ENCODE results near the gene MESP2. TPM values are rescaled to one million over a fixed set of nuclear protein-coding genes. Genes with fewer than 3 reads are reported as not detected.
"Not testable (repeated sequence)": the region's sequence is repeated elsewhere in the genome, so short reads cannot be mapped to it uniquely, and the experiment has no call there.

Gene MESP2
- total RNA-seq, 4 donors from 2014 or later, result 0.45 to 1.1 TPM; not detected in 2

DNA sequence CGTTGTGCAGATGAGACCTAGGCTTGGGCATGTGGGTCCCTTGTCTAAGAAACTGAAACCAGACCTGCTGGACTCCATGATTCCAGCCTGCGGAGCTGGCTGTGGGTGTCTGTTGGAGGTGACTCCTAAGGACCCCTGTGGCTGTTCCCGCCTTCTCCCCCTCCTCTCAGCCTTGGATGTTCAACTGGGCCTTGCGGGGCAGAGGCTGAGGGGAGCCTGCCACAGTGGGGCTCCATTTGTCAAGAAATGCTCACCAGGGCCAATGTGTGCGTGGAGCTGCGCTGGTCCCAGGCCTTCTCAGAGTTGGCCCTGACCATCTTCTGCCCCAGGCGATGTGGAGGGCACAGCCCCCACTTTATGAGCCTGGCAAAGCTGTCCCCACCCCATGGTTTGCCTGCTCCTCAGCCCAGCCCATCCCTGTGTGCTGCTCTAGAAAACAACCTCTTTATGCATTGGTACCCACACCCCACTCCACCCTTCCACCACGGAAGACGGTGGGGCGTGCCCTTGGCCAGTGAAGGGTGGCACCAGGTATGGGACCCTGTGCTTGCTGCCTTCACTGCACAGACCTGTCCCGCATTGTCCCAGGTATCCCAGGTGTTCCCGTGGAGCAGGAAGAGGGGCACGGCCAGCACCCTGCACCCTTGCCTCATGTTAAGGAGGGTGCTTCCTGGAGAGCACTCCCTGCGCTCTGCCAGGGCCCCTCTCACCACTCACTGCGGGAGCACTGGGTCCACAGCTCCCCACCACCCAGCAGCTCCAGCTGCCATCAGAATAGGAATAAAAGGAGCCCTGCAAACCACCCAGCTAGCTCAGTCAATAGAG, 7.9 kb downstream of the MESP2 start:
- WGBS, 2 donors, result 76 to 83% methylated on average over 12 to 15 of the region's 15 CpGs
- intact Hi-C loops (cut with DNase I; ENCODE audit: low total_unique reads), result no loop called here
- H3K4me3 ChIP-seq (ENCODE audit: low read depth, poor library complexity, severe bottlenecking), result no peak overlapping the region
- no peak for DNase-seq (ENCODE audit: low spot score in 2 of 2)
- TF ChIP-seq POLR2A (IDR thresholded peaks at IDR 0.05), result no peak
- TF ChIP-seq, protein P1, sequence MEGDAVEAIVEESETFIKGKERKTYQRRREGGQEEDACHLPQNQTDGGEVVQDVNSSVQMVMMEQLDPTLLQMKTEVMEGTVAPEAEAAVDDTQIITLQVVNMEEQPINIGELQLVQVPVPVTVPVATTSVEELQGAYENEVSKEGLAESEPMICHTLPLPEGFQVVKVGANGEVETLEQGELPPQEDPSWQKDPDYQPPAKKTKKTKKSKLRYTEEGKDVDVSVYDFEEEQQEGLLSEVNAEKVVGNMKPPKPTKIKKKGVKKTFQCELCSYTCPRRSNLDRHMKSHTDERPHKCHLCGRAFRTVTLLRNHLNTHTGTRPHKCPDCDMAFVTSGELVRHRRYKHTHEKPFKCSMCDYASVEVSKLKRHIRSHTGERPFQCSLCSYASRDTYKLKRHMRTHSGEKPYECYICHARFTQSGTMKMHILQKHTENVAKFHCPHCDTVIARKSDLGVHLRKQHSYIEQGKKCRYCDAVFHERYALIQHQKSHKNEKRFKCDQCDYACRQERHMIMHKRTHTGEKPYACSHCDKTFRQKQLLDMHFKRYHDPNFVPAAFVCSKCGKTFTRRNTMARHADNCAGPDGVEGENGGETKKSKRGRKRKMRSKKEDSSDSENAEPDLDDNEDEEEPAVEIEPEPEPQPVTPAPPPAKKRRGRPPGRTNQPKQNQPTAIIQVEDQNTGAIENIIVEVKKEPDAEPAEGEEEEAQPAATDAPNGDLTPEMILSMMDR (IDR thresholded peaks at IDR 0.05), result no peak

DNA sequence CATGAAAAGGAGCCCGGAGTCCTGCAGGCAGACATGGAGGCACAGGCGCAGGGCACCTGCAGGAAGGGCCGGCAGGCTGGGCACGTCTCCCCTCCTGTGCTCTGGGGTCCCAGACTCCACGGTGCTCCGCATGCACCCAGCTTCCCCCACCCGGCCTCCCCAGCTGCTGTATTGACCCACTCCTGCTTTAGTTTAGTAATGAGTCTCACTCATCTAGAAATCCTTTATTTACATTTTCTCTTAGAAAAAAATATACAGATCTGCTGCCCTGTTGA, 8.5 kb downstream of the MESP2 start:
- no peak for TF ChIP-seq POLR2A (IDR thresholded peaks at IDR 0.05)
- TF ChIP-seq, protein P1 (IDR thresholded peaks at IDR 0.05), result no peak
- intact Hi-C loops (cut with DNase I; ENCODE audit: low total_unique reads), result no loop called here
- no peak for DNase-seq (ENCODE audit: low spot score in 2 of 2)
- WGBS, 2 donors, result 92 to 95% methylated on average over 7 of the region's 7 CpGs
- H3K4me3 ChIP-seq (ENCODE audit: low read depth, poor library complexity, severe bottlenecking), result no peak overlapping the region

DNA sequence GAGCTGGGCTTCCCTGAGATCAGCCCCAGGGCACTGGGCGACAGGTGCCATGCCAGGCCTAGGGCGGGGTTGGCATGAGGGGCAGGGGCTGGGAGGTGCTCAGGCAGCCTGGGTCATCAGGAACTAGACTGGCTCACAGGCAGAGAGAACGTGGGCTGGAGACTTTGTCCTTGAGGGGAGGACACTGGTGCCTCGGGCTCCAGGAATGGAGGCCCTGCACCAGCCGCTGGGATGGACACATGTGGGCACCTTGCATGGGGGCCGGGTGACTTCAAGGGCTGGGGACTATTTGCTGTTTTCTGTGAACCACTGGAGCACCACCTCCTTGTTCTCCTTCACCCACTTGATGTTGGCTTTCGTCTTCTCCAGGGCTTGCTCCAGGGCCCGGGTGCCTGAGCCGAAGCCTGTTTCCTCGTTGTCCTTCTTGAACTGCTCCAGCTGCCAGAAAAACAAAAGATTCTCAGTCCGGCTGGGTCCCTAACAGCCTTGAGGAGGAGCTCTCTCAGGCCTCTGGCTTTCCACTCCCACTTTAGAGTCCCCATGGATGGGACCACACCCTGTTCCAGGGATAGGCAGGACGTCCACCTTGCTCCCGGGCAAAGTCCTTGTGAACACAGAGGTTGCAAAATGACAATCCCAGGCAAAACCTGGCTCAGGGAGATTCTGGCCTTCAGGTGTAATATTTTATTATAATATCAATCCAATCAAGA, 9.1 kb downstream of the MESP2 start:
- intact Hi-C loops (cut with DNase I; ENCODE audit: low total_unique reads), result no loop called here
- DNase-seq (ENCODE audit: low spot score in 2 of 2), result no peak
- TF ChIP-seq, protein P1 (IDR thresholded peaks at IDR 0.05), result no peak
- TF ChIP-seq POLR2A (IDR thresholded peaks at IDR 0.05), result no peak
- H3K4me3 ChIP-seq (ENCODE audit: low read depth, poor library complexity, severe bottlenecking), result no peak overlapping the region
- WGBS, 2 donors, result 75 to 82% methylated on average over 13 of the region's 13 CpGs

DNA sequence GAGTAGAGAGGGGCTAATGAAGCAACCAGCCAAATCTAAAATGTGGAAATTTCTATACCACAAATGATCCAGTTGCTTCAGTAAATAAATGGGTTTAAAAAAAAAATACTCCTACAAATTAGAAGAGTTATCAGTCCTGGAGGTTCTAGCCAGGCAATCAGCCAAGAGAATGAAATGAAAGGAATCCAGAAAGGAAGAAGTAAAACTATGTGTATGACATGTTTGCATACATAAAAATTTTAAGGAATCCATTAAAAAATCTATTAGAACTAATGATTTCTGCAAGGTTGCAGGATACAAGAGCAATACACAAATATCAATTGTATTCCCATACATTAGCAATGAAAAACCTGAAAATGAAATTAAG, 9.6 kb downstream of the MESP2 start:
- no peak overlapping the region for H3K4me3 ChIP-seq (ENCODE audit: low read depth, poor library complexity, severe bottlenecking)
- TF ChIP-seq POLR2A (IDR thresholded peaks at IDR 0.05), result no peak
- TF ChIP-seq, protein P1 (IDR thresholded peaks at IDR 0.05), result no peak
- intact Hi-C loops (cut with DNase I; ENCODE audit: low total_unique reads), result no loop called here
- no peak for DNase-seq (ENCODE audit: low spot score in 2 of 2)

DNA sequence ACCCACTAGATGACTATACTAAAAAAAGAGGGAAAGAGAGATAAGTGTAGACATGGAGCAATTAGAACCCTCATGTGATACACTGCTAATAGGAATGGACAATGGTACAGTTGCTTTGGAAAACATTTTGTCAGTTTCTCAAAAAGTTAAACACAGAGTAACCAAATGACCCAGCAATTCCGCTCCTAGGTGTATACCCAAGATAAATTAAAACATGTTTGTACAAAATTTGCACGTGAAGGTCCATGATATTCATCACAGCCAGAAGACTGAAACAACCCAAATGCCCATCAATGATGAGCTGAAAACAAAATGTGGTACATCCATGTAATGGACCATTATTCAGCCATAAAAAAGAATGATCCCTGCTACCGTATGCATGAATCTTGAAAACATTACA, 11.8 kb downstream of the MESP2 start:
- intact Hi-C loops (cut with DNase I; ENCODE audit: low total_unique reads), result no loop called here
- H3K4me3 ChIP-seq (ENCODE audit: low read depth, poor library complexity, severe bottlenecking), result no peak overlapping the region
- 91 to 93% methylated on average over 3 of the region's 3 CpGs for WGBS, 2 donors

DNA sequence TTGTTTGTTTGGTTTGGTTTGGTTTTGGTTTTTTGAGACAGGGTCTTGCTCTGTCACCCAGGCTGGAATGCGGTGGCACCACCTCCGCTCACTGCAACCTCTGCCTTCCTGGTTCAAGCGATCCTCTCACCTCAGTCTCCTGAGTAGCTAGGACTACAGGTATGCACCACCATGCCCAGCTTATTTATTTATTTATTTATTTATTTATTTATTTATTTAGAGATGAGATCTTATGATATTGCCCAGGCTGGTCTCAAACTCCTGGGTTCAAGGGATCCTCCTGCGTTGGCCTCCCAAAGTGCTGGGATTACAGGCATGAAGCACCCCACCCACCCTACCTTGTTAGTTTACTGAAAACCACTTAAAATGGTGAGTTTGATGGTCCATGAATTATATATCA, 12.5 kb downstream of the MESP2 start:
- H3K4me3 ChIP-seq (ENCODE audit: low read depth, poor library complexity, severe bottlenecking); intact Hi-C loops (cut with DNase I; ENCODE audit: low total_unique reads); DNase-seq (ENCODE audit: low spot score in 2 of 2): not testable (repeated sequence)
- 96 to 98% methylated on average over 4 of the region's 4 CpGs for WGBS, 2 donors

More for the DNA sequence above, 11.8 kb downstream of the MESP2 start:
- no peak for TF ChIP-seq POLR2A (IDR thresholded peaks at IDR 0.05)
- TF ChIP-seq, protein P1 (IDR thresholded peaks at IDR 0.05), result no peak
- no peak for DNase-seq (ENCODE audit: low spot score in 2 of 2)
